ENCODE measurements around the gene FCER2. TPM values are rescaled to one million over a fixed set of nuclear protein-coding genes. Genes with fewer than 3 reads are reported as not detected.

Gene FCER2
- total RNA-seq, 1 donor from 2014 or later: not detected

GRCh38 chr19:7716762-7717161 is 14.8 kb upstream of the FCER2 start:
- peaks cover 10% of the 10 kb centered on the region for H3K27me3 Mint-ChIP-seq
- no peaks in the 10 kb centered on the region for H3K36me3 Mint-ChIP-seq (ENCODE audit: insufficient read depth)
- no peak for TF ChIP-seq CTCF (IDR thresholded peaks at IDR 0.05; ENCODE audit: unreplicated experiment)
- DNase-seq (ENCODE audit: low spot score, unreplicated experiment): no peak
- no peak overlapping the region for H3K4me3 Mint-ChIP-seq (ENCODE audit: low read depth)
- H3K27ac Mint-ChIP-seq: no peak overlapping the region
- no peaks in the 10 kb centered on the region for H3K9me3 Mint-ChIP-seq (ENCODE audit: low read depth)
- no peaks in the 10 kb centered on the region for H3K4me1 Mint-ChIP-seq (ENCODE audit: low read depth)

- H3K4me3 Mint-ChIP-seq (ENCODE audit: low read depth): no peak overlapping the region
- no peaks in the 10 kb centered on the region for H3K4me1 Mint-ChIP-seq (ENCODE audit: low read depth)
- no peak overlapping the region for H3K27ac Mint-ChIP-seq
- no peaks in the 10 kb centered on the region for H3K36me3 Mint-ChIP-seq (ENCODE audit: insufficient read depth)
- H3K27me3 Mint-ChIP-seq: peaks cover 12% of the 10 kb centered on the region
- TF ChIP-seq CTCF (IDR thresholded peaks at IDR 0.05; ENCODE audit: unreplicated experiment): no peak
- no peak for DNase-seq (ENCODE audit: low spot score, unreplicated experiment)
- no peaks in the 10 kb centered on the region for H3K9me3 Mint-ChIP-seq (ENCODE audit: low read depth)
These were observed 13.7 kb upstream of the FCER2 start for GRCh38 chr19:7715671-7716070.

- Mint-ChIP-seq H3K27ac (no peak overlapping the region), H3K27me3 (peaks cover 23% of the 10 kb centered on the region)
These were observed 8.7 kb upstream of the FCER2 start for GRCh38 chr19:7710616-7711015.

GRCh38 chr19:7709932-7710460 is 8.1 kb upstream of the FCER2 start:
- Mint-ChIP-seq H3K36me3 (ENCODE audit: insufficient read depth) (no peaks in the 10 kb centered on the region), H3K4me3 (ENCODE audit: low read depth) (no peak overlapping the region), H3K27me3 (peaks cover 23% of the 10 kb centered on the region), H3K4me1 (ENCODE audit: low read depth) (no peaks in the 10 kb centered on the region), H3K27ac (no peak overlapping the region), H3K9me3 (ENCODE audit: low read depth) (no peaks in the 10 kb centered on the region)
- DNase-seq (ENCODE audit: low spot score, unreplicated experiment): no peak
- no peak for TF ChIP-seq CTCF (IDR thresholded peaks at IDR 0.05; ENCODE audit: unreplicated experiment)

More at GRCh38 chr19:7710616-7711015, 8.7 kb upstream of the FCER2 start:
- Mint-ChIP-seq H3K9me3 (ENCODE audit: low read depth) (no peaks in the 10 kb centered on the region), H3K4me1 (ENCODE audit: low read depth) (no peaks in the 10 kb centered on the region), H3K36me3 (ENCODE audit: insufficient read depth) (no peaks in the 10 kb centered on the region), H3K4me3 (ENCODE audit: low read depth) (no peak overlapping the region)
- TF ChIP-seq CTCF (IDR thresholded peaks at IDR 0.05; ENCODE audit: unreplicated experiment): no peak
- DNase-seq (ENCODE audit: low spot score, unreplicated experiment): no peak

- H3K27ac Mint-ChIP-seq: no peak overlapping the region
- no peak for DNase-seq (ENCODE audit: low spot score, unreplicated experiment)
- H3K4me1 Mint-ChIP-seq (ENCODE audit: low read depth): no peaks in the 10 kb centered on the region
- no peak overlapping the region for H3K4me3 Mint-ChIP-seq (ENCODE audit: low read depth)
- H3K9me3 Mint-ChIP-seq (ENCODE audit: low read depth): no peaks in the 10 kb centered on the region
- TF ChIP-seq CTCF (IDR thresholded peaks at IDR 0.05; ENCODE audit: unreplicated experiment): no peak
- H3K36me3 Mint-ChIP-seq (ENCODE audit: insufficient read depth): no peaks in the 10 kb centered on the region
- peaks cover 39% of the 10 kb centered on the region for H3K27me3 Mint-ChIP-seq
These were observed 5.1 kb upstream of the FCER2 start for GRCh38 chr19:7706955-7707456.

All from progenitor cell of endocrine pancreas (in vitro differentiated cells).